HEK293 (cell line): ENCODE data around the gene TLDC2.

Source experiments
- CTCF ChIA-PET: fragments of 350-600 bp; formaldehyde crosslinking; extraction: SDS; loops from one replicate; lab custom pipeline; 2021; ENCODE audit warnings: antibody characterized with exemption; lab: Yijun Ruan, JAX
- POLR2A ChIA-PET: fragments of 300-600 bp; formaldehyde crosslinking; extraction: SDS; loops from one replicate; lab custom pipeline; 2020; ENCODE audit warnings: antibody characterized with exemption, inconsistent platforms; lab: Yijun Ruan, JAX
- H3K27ac ChIP-seq: fragments of 200-500 bp; sonication (Bioruptor generic); 2 replicates; pipeline ENCODE4 v1.5.1; 2014; ENCODE audit warnings: low read depth, low read length, control low read depth, inconsistent platforms; ENCODE audit errors: extremely low read depth
- H3K36me3 ChIP-seq, 2 experiments: fragments of 200-500 bp in 1 of 2; sonication (Bioruptor generic) in 1 of 2; 1 replicate in 1 of 2; 2 replicates in 1 of 2; pipeline ENCODE4 v1.5.1; 2014 to 2017; ENCODE audit warnings: inconsistent platforms in 2 of 2, low read length in 2 of 2; ENCODE audit not compliant: control insufficient read depth in 2 of 2, insufficient read depth in 1 of 2
- H3K4me1 ChIP-seq: fragments of 200-500 bp; sonication (Bioruptor generic); 2 replicates; pipeline ENCODE4 v1.5.1; 2014; ENCODE audit warnings: mild to moderate bottlenecking, low read length, inconsistent platforms; ENCODE audit not compliant: control insufficient read depth, insufficient read depth
- H3K4me3 ChIP-seq: 2 replicates; pipeline ENCODE4 v1.5.1; 2011; ENCODE audit warnings: low read depth, mild to moderate bottlenecking, control low read depth, low read length, moderate library complexity
- H3K9me3 ChIP-seq: fragments of 200-500 bp; sonication (Bioruptor generic); 2 replicates; pipeline ENCODE4 v1.5.1; 2014; ENCODE audit warnings: low read depth, low read length, inconsistent platforms; ENCODE audit not compliant: control insufficient read depth, insufficient read depth
- KLF9 ChIP-seq: fragments of 450-650 bp; formaldehyde crosslinking; IDR thresholded peaks from 2 replicates; pipeline ENCODE4 v1.5.1; 2016; ENCODE audit warnings: missing biosample characterization, missing genetic modification characterization, low read depth
- OVOL3 ChIP-seq: fragments of 450-650 bp; formaldehyde crosslinking; IDR thresholded peaks from 2 replicates; pipeline ENCODE4 v1.5.1; 2016; ENCODE audit warnings: missing biosample characterization, missing genetic modification characterization
- REPIN1 ChIP-seq: fragments of 450-650 bp; formaldehyde crosslinking; IDR thresholded peaks from 2 replicates; pipeline ENCODE4 v1.5.1; 2017; ENCODE audit warnings: missing biosample characterization, missing genetic modification characterization, low read depth
- SP2 ChIP-seq: fragments of 450-650 bp; formaldehyde crosslinking; IDR thresholded peaks from 2 replicates; pipeline ENCODE4 v1.5.1; 2016; ENCODE audit warnings: missing biosample characterization, missing genetic modification characterization
- YY1 ChIP-seq: fragments of 450-650 bp; formaldehyde crosslinking; IDR thresholded peaks from 2 replicates; pipeline ENCODE4 v1.5.1; 2018; ENCODE audit warnings: missing biosample characterization, missing genetic modification characterization
- ZEB2 ChIP-seq: fragments of 450-650 bp; formaldehyde crosslinking; IDR thresholded peaks from 2 replicates; pipeline ENCODE4 v1.5.1; 2016; ENCODE audit warnings: missing biosample characterization, missing genetic modification characterization
- ZNF146 ChIP-seq: fragments of 450-650 bp; formaldehyde crosslinking; IDR thresholded peaks from 2 replicates; pipeline ENCODE4 v1.5.1; 2016; ENCODE audit warnings: missing biosample characterization, missing genetic modification characterization
- ZNF148 ChIP-seq: fragments of 450-650 bp; formaldehyde crosslinking; IDR thresholded peaks from 2 replicates; pipeline ENCODE4 v1.5.0; 2017; ENCODE audit warnings: missing biosample characterization, missing genetic modification characterization, borderline replicate concordance
- ZNF184 ChIP-seq: fragments of 450-650 bp; IDR thresholded peaks from 2 replicates; pipeline ENCODE4 v1.5.1; 2018; ENCODE audit warnings: missing biosample characterization, mild to moderate bottlenecking, missing genetic modification characterization
- ZNF23 ChIP-seq: fragments of 450-650 bp; formaldehyde crosslinking; IDR thresholded peaks from 2 replicates; pipeline ENCODE4 v1.5.1; 2016; ENCODE audit warnings: missing biosample characterization, missing genetic modification characterization, borderline replicate concordance
- ZNF335 ChIP-seq: fragments of 450-650 bp; formaldehyde crosslinking; conservative IDR thresholded peaks from 2 replicates; pipeline ENCODE4 v1.5.1; 2016; ENCODE audit warnings: missing biosample characterization, missing genetic modification characterization
- ZNF394 ChIP-seq: fragments of 450-650 bp; formaldehyde crosslinking; IDR thresholded peaks from 2 replicates; pipeline ENCODE4 v1.5.1; 2016; ENCODE audit warnings: missing biosample characterization, missing genetic modification characterization, mild to moderate bottlenecking, moderate library complexity, borderline replicate concordance
- ZNF513 ChIP-seq: fragments of 450-650 bp; IDR thresholded peaks from 2 replicates; pipeline ENCODE4 v1.5.1; 2018; ENCODE audit warnings: missing biosample characterization, missing genetic modification characterization
- ZNF544 ChIP-seq: fragments of 450-650 bp; formaldehyde crosslinking; IDR thresholded peaks from 2 replicates; pipeline ENCODE4 v1.5.0; 2017; ENCODE audit warnings: missing biosample characterization, missing genetic modification characterization
- ZNF645 ChIP-seq: fragments of 450-650 bp; formaldehyde crosslinking; IDR thresholded peaks from 2 replicates; pipeline ENCODE4; 2016; ENCODE audit warnings: missing biosample characterization, missing genetic modification characterization
- TF ChIP-seq, protein P1 (sequence below): fragments of 450-650 bp; formaldehyde crosslinking; conservative IDR thresholded peaks from 2 replicates; pipeline ENCODE4 v1.5.1; 2016; ENCODE audit warnings: low read depth, missing biosample characterization, missing genetic modification characterization
- TF ChIP-seq, protein P2 (sequence below): sonication (generic); formaldehyde crosslinking; IDR thresholded peaks from 2 replicates; pipeline ENCODE4 v1.8.1; 2022; ENCODE audit warnings: mild to moderate bottlenecking, moderate library complexity, missing genetic modification reagents
- TF ChIP-seq, protein P3 (sequence below): fragments of 450-650 bp; formaldehyde crosslinking; optimal IDR thresholded peaks from 2 replicates; pipeline ENCODE3; 2016; ENCODE audit warnings: missing biosample characterization, mild to moderate bottlenecking, missing genetic modification characterization
- TF ChIP-seq, protein P4 (sequence below): IDR thresholded peaks from 2 replicates; pipeline ENCODE4 v1.6.1; 2011; ENCODE audit warnings: mild to moderate bottlenecking, low read depth, low read length, borderline replicate concordance

TLDC2 gene

GRCh38 chr20:36925234-36925633 lies 49.3 kb downstream of the TLDC2 start:
- no peaks in the 10 kb centered on the region for H3K9me3 ChIP-seq
- TF ChIP-seq, protein P1, sequence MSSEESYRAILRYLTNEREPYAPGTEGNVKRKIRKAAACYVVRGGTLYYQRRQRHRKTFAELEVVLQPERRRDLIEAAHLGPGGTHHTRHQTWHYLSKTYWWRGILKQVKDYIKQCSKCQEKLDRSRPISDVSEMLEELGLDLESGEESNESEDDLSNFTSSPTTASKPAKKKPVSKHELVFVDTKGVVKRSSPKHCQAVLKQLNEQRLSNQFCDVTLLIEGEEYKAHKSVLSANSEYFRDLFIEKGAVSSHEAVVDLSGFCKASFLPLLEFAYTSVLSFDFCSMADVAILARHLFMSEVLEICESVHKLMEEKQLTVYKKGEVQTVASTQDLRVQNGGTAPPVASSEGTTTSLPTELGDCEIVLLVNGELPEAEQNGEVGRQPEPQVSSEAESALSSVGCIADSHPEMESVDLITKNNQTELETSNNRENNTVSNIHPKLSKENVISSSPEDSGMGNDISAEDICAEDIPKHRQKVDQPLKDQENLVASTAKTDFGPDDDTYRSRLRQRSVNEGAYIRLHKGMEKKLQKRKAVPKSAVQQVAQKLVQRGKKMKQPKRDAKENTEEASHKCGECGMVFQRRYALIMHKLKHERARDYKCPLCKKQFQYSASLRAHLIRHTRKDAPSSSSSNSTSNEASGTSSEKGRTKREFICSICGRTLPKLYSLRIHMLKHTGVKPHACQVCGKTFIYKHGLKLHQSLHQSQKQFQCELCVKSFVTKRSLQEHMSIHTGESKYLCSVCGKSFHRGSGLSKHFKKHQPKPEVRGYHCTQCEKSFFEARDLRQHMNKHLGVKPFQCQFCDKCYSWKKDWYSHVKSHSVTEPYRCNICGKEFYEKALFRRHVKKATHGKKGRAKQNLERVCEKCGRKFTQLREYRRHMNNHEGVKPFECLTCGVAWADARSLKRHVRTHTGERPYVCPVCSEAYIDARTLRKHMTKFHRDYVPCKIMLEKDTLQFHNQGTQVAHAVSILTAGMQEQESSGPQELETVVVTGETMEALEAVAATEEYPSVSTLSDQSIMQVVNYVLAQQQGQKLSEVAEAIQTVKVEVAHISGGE (tag by site-specific recombination), result no peak
- TF ChIP-seq ZNF513 (no peak), ZNF184 (tag by site-specific recombination) (no peak), ZEB2 (no peak), KLF9 (tag by site-specific recombination) (no peak), ZNF544 (tag by site-specific recombination) (no peak), SP2 (tag by site-specific recombination) (no peak), ZNF148 (tag by site-specific recombination) (no peak), ZNF645 (tag by site-specific recombination) (no peak), ZNF335 (tag by site-specific recombination) (no peak), YY1 (tag by site-specific recombination) (no peak)
- TF ChIP-seq, protein P2, sequence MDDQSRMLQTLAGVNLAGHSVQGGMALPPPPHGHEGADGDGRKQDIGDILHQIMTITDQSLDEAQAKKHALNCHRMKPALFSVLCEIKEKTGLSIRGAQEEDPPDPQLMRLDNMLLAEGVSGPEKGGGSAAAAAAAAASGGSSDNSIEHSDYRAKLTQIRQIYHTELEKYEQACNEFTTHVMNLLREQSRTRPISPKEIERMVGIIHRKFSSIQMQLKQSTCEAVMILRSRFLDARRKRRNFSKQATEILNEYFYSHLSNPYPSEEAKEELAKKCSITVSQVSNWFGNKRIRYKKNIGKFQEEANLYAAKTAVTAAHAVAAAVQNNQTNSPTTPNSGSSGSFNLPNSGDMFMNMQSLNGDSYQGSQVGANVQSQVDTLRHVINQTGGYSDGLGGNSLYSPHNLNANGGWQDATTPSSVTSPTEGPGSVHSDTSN (CRISPR knock-in tag), result no peak
- TF ChIP-seq, protein P3, sequence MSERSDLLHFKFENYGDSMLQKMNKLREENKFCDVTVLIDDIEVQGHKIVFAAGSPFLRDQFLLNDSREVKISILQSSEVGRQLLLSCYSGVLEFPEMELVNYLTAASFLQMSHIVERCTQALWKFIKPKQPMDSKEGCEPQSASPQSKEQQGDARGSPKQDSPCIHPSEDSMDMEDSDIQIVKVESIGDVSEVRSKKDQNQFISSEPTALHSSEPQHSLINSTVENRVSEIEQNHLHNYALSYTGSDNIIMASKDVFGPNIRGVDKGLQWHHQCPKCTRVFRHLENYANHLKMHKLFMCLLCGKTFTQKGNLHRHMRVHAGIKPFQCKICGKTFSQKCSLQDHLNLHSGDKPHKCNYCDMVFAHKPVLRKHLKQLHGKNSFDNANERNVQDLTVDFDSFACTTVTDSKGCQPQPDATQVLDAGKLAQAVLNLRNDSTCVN (tag by site-specific recombination), result no peak
- POLR2A ChIA-PET, result interaction anchor here (0.7 kb wide), 1 partner anchor 185 kb away, joined by 4 read pairs; no protein-coding TSS in a partner anchor
- H3K27ac ChIP-seq, result no peak overlapping the region
- CTCF ChIA-PET, result no interaction called here
- no peak overlapping the region for H3K4me3 ChIP-seq
- peaks cover 4 to 25% of the 10 kb centered on the region in 2 experiments for H3K36me3 ChIP-seq
- H3K4me1 ChIP-seq, result no peaks in the 10 kb centered on the region

- Histone ChIP-seq H3K27ac (no peak overlapping the region), H3K4me1 (no peaks in the 10 kb centered on the region), H3K9me3 (no peaks in the 10 kb centered on the region), H3K4me3 (no peak overlapping the region), H3K36me3 (peaks cover 4 to 34% of the 10 kb centered on the region in 2 experiments)
- TF ChIP-seq, protein P4, sequence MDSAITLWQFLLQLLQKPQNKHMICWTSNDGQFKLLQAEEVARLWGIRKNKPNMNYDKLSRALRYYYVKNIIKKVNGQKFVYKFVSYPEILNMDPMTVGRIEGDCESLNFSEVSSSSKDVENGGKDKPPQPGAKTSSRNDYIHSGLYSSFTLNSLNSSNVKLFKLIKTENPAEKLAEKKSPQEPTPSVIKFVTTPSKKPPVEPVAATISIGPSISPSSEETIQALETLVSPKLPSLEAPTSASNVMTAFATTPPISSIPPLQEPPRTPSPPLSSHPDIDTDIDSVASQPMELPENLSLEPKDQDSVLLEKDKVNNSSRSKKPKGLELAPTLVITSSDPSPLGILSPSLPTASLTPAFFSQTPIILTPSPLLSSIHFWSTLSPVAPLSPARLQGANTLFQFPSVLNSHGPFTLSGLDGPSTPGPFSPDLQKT, result no peak
- TF ChIP-seq ZNF394 (no peak), ZNF146 (tag by site-specific recombination) (no peak), OVOL3 (tag by site-specific recombination) (no peak), REPIN1 (tag by site-specific recombination) (no peak), ZNF23 (tag by site-specific recombination) (no peak)
- ChIA-PET POLR2A (no interaction called here), CTCF (no interaction called here)
These were observed 50.8 kb downstream of the TLDC2 start for GRCh38 chr20:36926653-36927200.
